ENCODE results near the gene ZFYVE28. TPM values are rescaled to one million over a fixed set of nuclear protein-coding genes. Genes with fewer than 3 reads are reported as not detected.

The ZFYVE28 gene
- total RNA-seq, 1 experiment from 2014 or later, result 19.2 TPM

- ChIA-PET RAD21 (ENCODE audit: low non-redundant PET in 1 of 2, low total read pairs in 2 of 2, uncharacterized antibody in 2 of 2, unreplicated experiment in 2 of 2) (no interaction called here), CTCF (no interaction called here), POLR2A (no interaction called here)
- BruUV-seq (replicated peaks), result no TSS peak
- no peak for ATAC-seq
- no peaks in the 10 kb centered on the region for H4K20me1 ChIP-seq (ENCODE audit: insufficient read depth)
- H3K79me2 ChIP-seq (ENCODE audit: insufficient read depth, low read length), result no peaks in the 10 kb centered on the region
- H3K36me3 ChIP-seq (ENCODE audit: control insufficient read depth in 1 of 2, insufficient read depth in 2 of 2, low read length in 2 of 2), result no peaks in the 10 kb centered on the region
- H3K9me3 ChIP-seq (ENCODE audit: control insufficient read depth in 1 of 2, insufficient read depth in 1 of 2, low read depth in 1 of 2, low read length in 2 of 2), result no peaks in the 10 kb centered on the region
- H3K4me2 ChIP-seq (ENCODE audit: low read length), result no peak overlapping the region
- no peaks in the 10 kb centered on the region for H3K9me2 ChIP-seq (ENCODE audit: insufficient read depth)
- no peak overlapping the region for H3K9ac ChIP-seq (ENCODE audit: low read length)
- H3K4me3 ChIP-seq (replicated peaks in 1 of 2; ENCODE audit: low read depth in 1 of 2, low read length in 2 of 2), result no peak overlapping the region
- H3K4me1 ChIP-seq (ENCODE audit: control insufficient read depth in 1 of 2, insufficient read depth in 2 of 2, low read length in 2 of 2), result peaks cover under 1 to 9% of the 10 kb centered on the region in 2 experiments; a peak in 2 of 4 replicates
- DNase-seq (ENCODE audit: low read depth, low spot score), result no peak
- intact Hi-C loops (cut with micrococcal nuclease), result no loop called here
- TF ChIP-seq FOSL1 (IDR thresholded peaks at IDR 0.05; ENCODE audit: low read depth) (no peak), CTCF (IDR thresholded peaks at IDR 0.05 in 2 of 3, conservative IDR thresholded peaks at IDR 0.05 in 1 of 3; ENCODE audit: borderline replicate concordance in 1 of 3, insufficient read depth in 1 of 3, low read depth in 2 of 3, low read length in 2 of 3) (no peak), ELF1 (IDR thresholded peaks at IDR 0.05; ENCODE audit: borderline replicate concordance, low read depth) (no peak), EGR1 (IDR thresholded peaks at IDR 0.05; ENCODE audit: low read depth) (no peak), ZFX (IDR thresholded peaks at IDR 0.05) (no peak), TCF7L2 (IDR thresholded peaks at IDR 0.05; ENCODE audit: borderline replicate concordance, extremely low read depth, insufficient read depth, insufficient read length) (no peak), REST (IDR thresholded peaks at IDR 0.05; ENCODE audit: low read depth) (no peak), POLR2AphosphoS5 (IDR thresholded peaks at IDR 0.05; ENCODE audit: low read depth, low read length) (no peak), EZH2phosphoT487 (IDR thresholded peaks at IDR 0.05; ENCODE audit: borderline replicate concordance) (no peak), JUND (IDR thresholded peaks at IDR 0.05) (no peak), SIN3A (IDR thresholded peaks at IDR 0.05; ENCODE audit: low read depth) (no peak)
- TF ChIP-seq, protein P1, sequence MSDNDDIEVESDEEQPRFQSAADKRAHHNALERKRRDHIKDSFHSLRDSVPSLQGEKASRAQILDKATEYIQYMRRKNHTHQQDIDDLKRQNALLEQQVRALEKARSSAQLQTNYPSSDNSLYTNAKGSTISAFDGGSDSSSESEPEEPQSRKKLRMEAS (IDR thresholded peaks at IDR 0.05), result no peak
- no peak overlapping the region for H2AFZ ChIP-seq (ENCODE audit: low read depth, low read length, poor library complexity, severe bottlenecking)
- no peaks in the 10 kb centered on the region for H3K27me3 ChIP-seq (ENCODE audit: insufficient read depth, low read length)
- H3K27ac ChIP-seq (ENCODE audit: low read depth, low read length), result no peak overlapping the region
Measured at GRCh38 chr4:2248821-2249261, 169.6 kb downstream of the ZFYVE28 start.

Measured in HCT116 (cell line).